Common myeloid progenitor, CD34-positive (primary cell): ENCODE measurements around the gene STK32C.
"Not testable (repeated sequence)": the region's sequence is repeated elsewhere in the genome, so short reads cannot be mapped to it uniquely, and the experiment has no call there.

Experiments used
- CTCF ChIA-PET: fragments of 350-600 bp; sonication (Branson Sonifier 250); formaldehyde crosslinking; loops from one replicate; lab custom pipeline; 2021; ENCODE audit warnings: antibody characterized with exemption; lab: Charles Lee
- POLR2A ChIA-PET: fragments of 350-600 bp; sonication (Branson Sonifier 250); formaldehyde crosslinking; loops from one replicate; lab custom pipeline; 2021; ENCODE audit warnings: antibody characterized with exemption; lab: Charles Lee
- DNase-seq, 3 donors: peaks; one replicate each; pipeline versions ENCODE4 v3.0.0 to v3.0.0-alpha.2; 2013
- H3K27ac ChIP-seq, 2 experiments: 1 replicate in 1 of 2; 2 replicates in 1 of 2; pipeline ENCODE4 v1.7.0; 2013; ENCODE audit warnings: inconsistent platforms in 2 of 2, low read length in 2 of 2, mild to moderate bottlenecking in 2 of 2, low read depth in 1 of 2, moderate library complexity in 1 of 2; ENCODE audit not compliant: severe bottlenecking in 2 of 2, insufficient read depth in 1 of 2, poor library complexity in 1 of 2
- H3K27me3 ChIP-seq, 5 experiments: replicated peaks in 2 of 5; 1 replicate in 3 of 5; 2 replicates in 2 of 5; pipeline versions ENCODE4 v1.6.1 to v1.7.0; 2013; ENCODE audit warnings: low read length in 4 of 5, mild to moderate bottlenecking in 2 of 5, moderate library complexity in 2 of 5, inconsistent platforms in 1 of 5; ENCODE audit not compliant: insufficient read depth in 5 of 5, control insufficient read depth in 4 of 5
- H3K36me3 ChIP-seq, 4 experiments: 1 replicate in 2 of 4; 2 replicates in 2 of 4; pipeline versions ENCODE4 v1.6.1 to v1.7.0; 2013; ENCODE audit warnings: low read length in 3 of 4, control low read depth in 1 of 4, mild to moderate bottlenecking in 1 of 4; ENCODE audit not compliant: control insufficient read depth in 4 of 4, insufficient read depth in 4 of 4
- H3K4me1 ChIP-seq, 4 experiments: 1 replicate in 3 of 4; 2 replicates in 1 of 4; pipeline versions ENCODE4 v1.6.1 to v1.7.1; 2013; ENCODE audit warnings: low read length in 3 of 4, mild to moderate bottlenecking in 3 of 4, control low read depth in 1 of 4, inconsistent platforms in 1 of 4, moderate library complexity in 1 of 4; ENCODE audit not compliant: control insufficient read depth in 4 of 4, insufficient read depth in 4 of 4; ENCODE audit errors: control extremely low read depth in 1 of 4
- H3K4me3 ChIP-seq, 7 experiments: 1 replicate in 4 of 7; 2 replicates in 3 of 7; pipeline versions ENCODE4 v1.5.1 to v1.7.0; 2013; ENCODE audit warnings: mild to moderate bottlenecking in 7 of 7, low read length in 6 of 7, moderate library complexity in 6 of 7, inconsistent platforms in 2 of 7, low read depth in 2 of 7, control low read depth in 1 of 7; ENCODE audit not compliant: insufficient read depth in 4 of 7, control insufficient read depth in 1 of 7; ENCODE audit errors: extremely low read depth in 1 of 7
- H3K9me3 ChIP-seq, 5 experiments: 1 replicate in 4 of 5; 2 replicates in 1 of 5; pipeline versions ENCODE4 v1.6.1 to v1.7.1; 2013; ENCODE audit warnings: low read length in 4 of 5, mild to moderate bottlenecking in 2 of 5, inconsistent platforms in 1 of 5, low read depth in 1 of 5, moderate library complexity in 1 of 5; ENCODE audit not compliant: control insufficient read depth in 4 of 5, insufficient read depth in 2 of 5; ENCODE audit errors: control extremely low read depth in 1 of 5
- WGBS: methylation state at CpG from one replicate; pipeline ENCODE4 v1.1.5; 2013; ENCODE audit not compliant: insufficient coverage; 5-methylcytosine and 5-hydroxymethylcytosine counted together

Gene STK32C

DNA sequence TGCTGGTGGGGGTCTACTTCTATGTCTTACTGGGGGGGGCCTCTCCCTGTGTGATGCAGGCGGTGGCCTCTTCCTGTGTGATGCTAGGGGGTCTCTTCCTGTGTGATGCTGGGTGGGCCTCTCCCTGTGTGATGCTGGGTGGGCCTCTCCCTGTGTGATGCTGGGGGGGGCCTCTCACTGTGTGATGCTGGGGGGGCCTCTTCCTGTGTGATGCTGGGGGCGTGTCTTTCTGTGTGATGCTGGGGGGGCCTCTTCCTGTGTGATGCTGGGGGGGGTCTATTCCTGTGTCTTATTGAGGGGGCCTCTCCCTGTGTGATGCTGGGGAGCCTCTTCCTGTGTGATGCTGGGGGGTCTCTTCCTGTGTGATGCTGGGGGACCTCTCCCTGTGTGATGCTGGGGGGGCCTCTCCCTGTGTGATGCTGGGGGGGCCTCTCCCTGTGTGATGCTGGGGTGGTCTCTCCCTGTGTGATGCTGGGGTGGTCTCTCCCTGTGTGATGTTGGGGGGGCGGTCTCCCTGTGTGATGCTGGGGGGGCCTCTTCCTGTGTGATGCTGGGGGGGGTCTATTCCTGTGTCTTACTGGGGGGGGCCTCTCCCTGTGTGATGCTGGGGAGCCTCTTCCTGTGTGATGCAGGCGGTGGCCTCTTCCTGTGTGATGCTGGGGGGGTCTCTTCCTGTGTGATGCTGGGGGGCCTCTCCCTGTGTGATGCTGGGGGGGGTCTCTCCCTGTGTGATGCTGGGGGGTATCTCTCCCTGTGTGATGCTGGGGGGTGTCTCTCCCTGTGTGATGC lies 146.7 kb downstream of the STK32C start:
- H3K27ac ChIP-seq, H3K36me3 ChIP-seq, DNase-seq, H3K4me1 ChIP-seq, CTCF ChIA-PET, POLR2A ChIA-PET, H3K9me3 ChIP-seq, H3K4me3 ChIP-seq: not testable (repeated sequence)
- WGBS = no CpG with 5 or more reads among the region's 4 CpGs
- peaks cover 0 to 31% (median 11%) of the 10 kb centered on the region in 5 experiments for H3K27me3 ChIP-seq

DNA sequence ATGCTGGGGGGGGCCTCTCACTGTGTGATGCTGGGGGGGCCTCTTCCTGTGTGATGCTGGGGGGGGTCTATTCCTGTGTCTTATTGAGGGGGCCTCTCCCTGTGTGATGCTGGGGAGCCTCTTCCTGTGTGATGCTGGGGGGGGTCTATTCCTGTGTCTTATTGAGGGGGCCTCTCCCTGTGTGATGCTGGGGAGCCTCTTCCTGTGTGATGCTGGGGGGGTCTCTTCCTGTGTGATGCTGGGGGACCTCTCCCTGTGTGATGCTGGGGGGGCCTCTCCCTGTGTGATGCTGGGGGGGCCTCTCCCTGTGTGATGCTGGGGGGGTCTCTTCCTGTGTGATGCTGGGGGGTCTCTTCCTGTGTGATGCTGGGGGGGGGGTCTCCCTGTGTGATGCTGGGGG lies 147.5 kb downstream of the STK32C start:
- H3K4me3 ChIP-seq, H3K27ac ChIP-seq, CTCF ChIA-PET, H3K36me3 ChIP-seq, H3K4me1 ChIP-seq, POLR2A ChIA-PET, DNase-seq, H3K9me3 ChIP-seq: not testable (repeated sequence)
- H3K27me3 ChIP-seq = peaks cover 0 to 26% (median 11%) of the 10 kb centered on the region in 5 experiments

DNA sequence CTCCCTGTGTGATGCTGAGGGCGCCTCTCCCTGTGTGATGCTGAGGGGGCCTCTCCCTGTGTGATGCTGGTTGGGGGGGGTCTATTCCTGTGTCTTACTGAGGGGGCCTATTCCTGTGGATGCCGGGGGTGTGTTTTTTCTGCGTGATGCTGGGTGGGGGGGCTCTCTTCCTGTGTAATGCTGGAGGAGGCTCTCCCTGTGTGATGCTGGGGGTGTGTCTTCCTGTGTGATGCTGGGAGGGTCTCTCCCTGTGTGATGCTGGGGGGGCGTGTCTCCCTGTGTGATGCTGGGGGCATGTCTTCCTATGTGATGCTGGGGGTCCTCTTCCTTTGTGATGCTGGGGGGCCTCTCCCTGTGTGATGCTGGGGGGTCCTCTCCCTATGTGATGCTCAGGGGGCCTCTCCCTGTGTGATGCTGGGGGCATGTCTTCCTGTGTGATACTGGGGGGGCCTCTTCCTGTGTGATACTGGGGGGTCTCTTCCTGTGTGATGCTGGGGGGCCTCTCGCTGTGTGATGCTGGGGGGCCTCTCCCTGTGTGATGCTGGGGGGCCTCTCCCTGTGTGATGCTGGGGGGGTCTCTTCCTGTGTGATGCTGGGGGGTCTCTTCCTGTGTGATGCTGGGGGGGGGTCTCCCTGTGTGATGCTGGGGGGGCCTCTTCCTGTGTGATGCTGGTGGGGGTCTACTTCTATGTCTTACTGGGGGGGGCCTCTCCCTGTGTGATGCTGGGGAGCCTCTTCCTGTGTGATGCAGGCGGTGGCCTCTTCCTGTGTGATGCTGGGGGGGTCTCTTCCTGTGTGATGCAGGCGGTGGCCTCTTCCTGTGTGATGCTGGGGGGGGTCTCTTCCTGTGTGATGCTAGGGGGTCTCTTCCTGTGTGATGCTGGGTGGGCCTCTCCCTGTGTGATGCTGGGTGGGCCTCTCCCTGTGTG lies 148.2 kb downstream of the STK32C start:
- POLR2A ChIA-PET, CTCF ChIA-PET, DNase-seq, H3K9me3 ChIP-seq, H3K27ac ChIP-seq, H3K4me1 ChIP-seq, H3K36me3 ChIP-seq, H3K4me3 ChIP-seq: not testable (repeated sequence)
- peaks cover 0 to 20% (median 7%) of the 10 kb centered on the region in 5 experiments for H3K27me3 ChIP-seq
- WGBS = 80% methylated on average over 1 of the region's 7 CpGs

DNA sequence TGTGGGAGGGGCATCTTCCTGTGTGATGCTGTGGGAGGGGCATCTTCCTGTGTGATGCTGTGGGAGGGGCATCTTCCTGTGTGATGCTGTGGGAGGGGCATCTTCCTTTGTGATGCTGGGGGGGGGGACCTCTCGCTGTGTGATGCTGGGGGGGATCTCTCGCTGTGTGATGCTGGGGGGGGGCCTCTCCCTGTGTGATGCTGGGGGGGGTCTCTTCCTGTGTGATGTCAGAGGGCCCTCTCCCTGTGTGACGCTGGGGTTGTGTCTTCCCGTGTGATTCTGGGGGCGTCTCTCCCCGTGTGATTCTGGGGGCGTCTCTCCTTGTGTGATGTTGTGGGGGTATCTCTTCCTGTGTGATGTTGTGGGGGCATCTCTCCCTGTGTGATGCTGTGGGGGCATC lies 148.9 kb downstream of the STK32C start:
- H3K36me3 ChIP-seq = no peaks in the 10 kb centered on the region
- WGBS = no CpG with 5 or more reads among the region's 7 CpGs
- peaks cover 0 to 6% (median 4%) of the 10 kb centered on the region in 4 experiments for H3K4me1 ChIP-seq
- peak in 2 of 3 donors; percentile 26 to 35 for DNase-seq
- no peaks in the 10 kb centered on the region for H3K9me3 ChIP-seq
- peaks cover 0 to 12% (median 0%) of the 10 kb centered on the region in 5 experiments for H3K27me3 ChIP-seq
- H3K27ac ChIP-seq = no peak overlapping the region
- POLR2A ChIA-PET = no interaction called here
- CTCF ChIA-PET = no interaction called here
- H3K4me3 ChIP-seq = no peak overlapping the region

DNA sequence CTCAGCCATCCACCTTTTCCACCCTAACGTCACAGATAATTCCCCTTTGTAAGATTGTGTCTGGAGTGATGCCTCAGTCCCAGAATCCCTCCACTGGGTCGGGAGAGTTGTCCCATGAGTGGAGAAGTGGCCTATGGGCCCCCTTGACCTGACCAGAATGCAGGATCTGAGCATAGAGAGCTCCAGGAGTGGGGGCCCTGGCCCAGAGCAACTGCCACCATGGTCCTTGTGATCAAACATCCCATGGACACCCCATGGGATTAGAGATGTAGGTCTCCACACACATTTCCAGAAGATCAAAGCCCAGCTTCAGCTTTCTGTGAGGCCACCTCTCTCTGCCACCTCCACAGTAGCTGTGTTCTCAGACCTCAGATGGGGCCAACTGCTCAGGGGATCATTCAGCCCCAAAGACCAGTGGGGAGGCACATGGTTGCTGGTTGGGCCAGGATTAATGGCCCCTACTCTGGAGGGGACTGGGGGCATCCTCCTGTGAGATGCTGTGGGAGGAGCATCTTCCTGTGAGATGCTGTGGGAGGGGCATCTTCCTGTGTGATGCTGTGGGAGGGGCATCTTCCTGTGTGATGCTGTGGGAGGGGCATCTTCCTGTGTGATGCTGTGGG lies 149.5 kb downstream of the STK32C start:
- H3K27me3 ChIP-seq = peaks cover 0 to 6% (median 0%) of the 10 kb centered on the region in 5 experiments
- no peaks in the 10 kb centered on the region for H3K9me3 ChIP-seq
- H3K4me3 ChIP-seq = no peak overlapping the region
- CTCF ChIA-PET = no interaction called here
- H3K4me1 ChIP-seq = peaks cover 0 to 6% (median 4%) of the 10 kb centered on the region in 4 experiments
- no peaks in the 10 kb centered on the region for H3K36me3 ChIP-seq
- peak in 1 of 3 donors; percentile 31 for DNase-seq
- WGBS = 100% methylated on average over 1 of the region's 2 CpGs
- POLR2A ChIA-PET = no interaction called here
- no peak overlapping the region for H3K27ac ChIP-seq
